Neural progenitor cell (in vitro differentiated cells): ENCODE data around the gene UAP1.

Experiments used
- CTCF ChIP-seq: fragments of 200-600 bp; sonication (generic); IDR thresholded peaks from 2 replicates; pipeline ENCODE4 v1.5.1; 2017; ENCODE audit warnings: antibody characterized with exemption, mild to moderate bottlenecking
- EZH2phosphoT487 ChIP-seq: fragments of 200-600 bp; sonication (generic); IDR thresholded peaks from 2 replicates; pipeline ENCODE4 v1.6.1; 2017; ENCODE audit warnings: antibody characterized with exemption

- no peak for TF ChIP-seq CTCF
- no peak for TF ChIP-seq EZH2phosphoT487
Measured at GRCh38 chr1:162644986-162645314, 83.4 kb downstream of the UAP1 start.
